Left lung (tissue), 10 donors: Measurements from ENCODE around the gene PAQR6. TPM values are rescaled to one million over a fixed set of nuclear protein-coding genes. Genes with fewer than 3 reads are reported as not detected.
"Not testable (repeated sequence)": the region's sequence is repeated elsewhere in the genome, so short reads cannot be mapped to it uniquely, and the experiment has no call there.

ENCODE experiments used
- ATAC-seq: fragments of 200-7000 bp; cut with Tn5 transposase; one replicate; pipeline ENCODE4 v1.9.1; 2020; ENCODE audit warnings: moderate library complexity
- DNase-seq, 4 donors: peaks; one replicate each; pipeline ENCODE4 v3.0.0-alpha.2; 2013 to 2020
- H3K27ac ChIP-seq, 2 donors: fragments of 200-600 bp; sonication (generic) in 1 of 2; one replicate each; pipeline versions ENCODE4 v1.5.0 to v1.8.0; 2020 to 2021
- H3K27me3 ChIP-seq, 2 donors: fragments of 200-600 bp; sonication (generic) in 1 of 2; one replicate each; pipeline versions ENCODE4 v1.5.0 to v1.8.0; 2020 to 2021
- H3K36me3 ChIP-seq, 2 donors: fragments of 200-600 bp; sonication (generic) in 1 of 2; one replicate each; pipeline versions ENCODE4 v1.5.0 to v1.8.0; 2020 to 2021
- H3K4me1 ChIP-seq, 2 donors: fragments of 200-600 bp; one replicate each; pipeline ENCODE4 v1.8.0; 2021
- H3K4me3 ChIP-seq, 2 donors: fragments of 200-600 bp; sonication (generic) in 1 of 2; one replicate each; pipeline versions ENCODE4 v1.5.0 to v1.8.0; 2020 to 2021; ENCODE audit warnings: mild to moderate bottlenecking in 1 of 2
- H3K9me3 ChIP-seq, 2 donors: fragments of 200-600 bp; sonication (generic) in 1 of 2; one replicate each; pipeline versions ENCODE4 v1.5.0 to v1.8.0; 2020 to 2021
- CTCF ChIP-seq, 2 donors: fragments of 200-600 bp; sonication (generic) in 1 of 2; IDR thresholded peaks; one replicate each; pipeline versions ENCODE4 v1.5.0 to v1.8.0; 2021; ENCODE audit warnings: antibody characterized with exemption in 2 of 2
- intact Hi-C, 2 donors: fragments of 100-400 bp; cut with DNase I; formaldehyde crosslinking; loops; one replicate each; pipeline versions ENCODE4 v1.11.2 to v1.14.2; 2022
- polyA plus RNA-seq, 6 donors: library from polyadenylated mRNA; unstranded; fragments of 120-200 nt; gene quantifications; one replicate each; pipeline ENCODE4 v1.2.1, GENCODE V29; 2013; ENCODE audit not compliant: insufficient read length in 6 of 6
- total RNA-seq, 2 donors: library from RNA; stranded (reverse); fragmentation: NEBNext Ultra II Directional; extraction: Animal tissue kit (Norgen Biotek cat#: 25700); gene quantifications; one replicate each; pipeline ENCODE4 v1.2.1, GENCODE V29; 2021
- donor health status: DM: no; HTN: yes; CAD: no.
- donor health status: DM: no; HTN: no; CAD: no.

Gene PAQR6
- total and polyA plus RNA-seq, 8 donors = 1.4 to 4.0 (median 3.0) TPM

DNA sequence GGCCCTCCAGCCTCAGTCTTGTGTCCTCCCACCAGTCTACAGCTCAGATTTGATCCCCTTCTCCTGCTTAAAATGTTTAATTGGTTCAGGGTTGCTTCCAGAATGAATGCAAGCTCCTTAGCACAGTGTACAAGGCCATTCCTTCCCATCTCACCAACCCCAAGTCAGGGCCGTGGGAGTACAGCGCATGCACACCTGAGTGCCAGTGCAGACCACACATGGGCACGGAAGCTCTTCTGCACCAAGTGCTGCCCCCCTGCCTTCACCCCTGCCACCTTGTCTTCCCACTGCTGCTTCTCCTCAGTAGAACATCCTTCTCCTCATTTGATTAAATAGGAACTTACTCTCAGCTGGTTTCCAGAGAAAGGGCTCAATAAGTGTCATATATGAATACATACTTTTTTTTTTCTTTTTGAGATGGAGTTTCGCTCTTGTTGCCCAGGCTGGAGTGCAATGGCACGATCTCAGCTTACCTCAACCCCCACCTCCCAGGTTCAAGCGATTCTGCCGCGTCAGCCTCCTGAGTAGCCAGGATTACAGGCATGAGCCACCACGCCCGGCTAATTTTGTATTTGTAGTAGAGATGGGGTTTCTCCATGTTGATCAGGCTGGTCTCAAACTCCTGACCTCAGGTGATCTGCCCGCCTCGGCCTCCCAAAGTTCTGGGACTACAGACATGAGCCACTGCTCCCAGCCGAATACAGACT is 25.7 kb downstream of the PAQR6 start:
- ATAC-seq (no peak), DNase-seq (no peak)
- H3K4me1 ChIP-seq = peaks cover 11 to 35% of the 10 kb centered on the region in 2 donors
- no peaks in the 10 kb centered on the region for H3K27me3 ChIP-seq
- intact Hi-C loops = loop anchor here in 1 of 2 donors (5.0 kb wide), 2 partner anchors 75 to 130 kb away; no protein-coding TSS in a partner anchor
- no peak for TF ChIP-seq CTCF (IDR thresholded peaks at IDR 0.05)
- H3K9me3 ChIP-seq = no peaks in the 10 kb centered on the region
- peaks cover 0 to 55% of the 10 kb centered on the region in 2 donors for H3K36me3 ChIP-seq
- H3K27ac ChIP-seq = no peak overlapping the region
- H3K4me3 ChIP-seq = no peak overlapping the region

- Histone ChIP-seq H3K27me3 (no peaks in the 10 kb centered on the region), H3K4me1 (peaks cover 11 to 50% of the 10 kb centered on the region in 2 donors), H3K27ac (no peak overlapping the region), H3K36me3 (peaks cover 0 to 47% of the 10 kb centered on the region in 2 donors), H3K4me3 (no peak overlapping the region), H3K9me3 (no peaks in the 10 kb centered on the region)
- DNase-seq = no peak
- no peak for TF ChIP-seq CTCF (IDR thresholded peaks at IDR 0.05)
- intact Hi-C loops = loop anchor here in 1 of 2 donors (5.0 kb wide), 2 partner anchors 73 to 128 kb away; no protein-coding TSS in a partner anchor
- ATAC-seq = no peak
These were observed 27.6 kb downstream of the PAQR6 start for GRCh38 chr1:156220226-156220625.

DNA sequence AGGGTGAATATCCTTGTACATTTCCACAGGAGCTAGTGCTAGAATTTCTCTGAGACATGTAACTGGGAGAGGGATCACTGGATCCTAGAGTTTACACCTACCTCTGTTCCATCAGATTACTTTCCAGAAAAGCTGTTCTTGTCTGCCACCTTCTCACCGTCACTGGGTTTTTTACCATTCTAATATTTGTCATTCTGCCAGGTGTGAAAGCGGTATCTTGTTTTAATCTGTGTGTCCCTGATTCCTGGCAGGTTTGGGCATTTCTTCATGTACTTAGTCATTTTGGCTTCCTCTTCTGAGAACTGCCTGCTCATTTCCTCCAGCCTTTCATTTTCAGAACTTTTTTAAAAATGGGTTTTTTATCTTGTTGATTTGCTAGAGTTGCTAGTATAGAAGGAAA is 30.0 kb downstream of the PAQR6 start:
- no peak for ATAC-seq
- DNase-seq = no peak
- peaks cover 0 to 37% of the 10 kb centered on the region in 2 donors for H3K36me3 ChIP-seq
- no peak for TF ChIP-seq CTCF (IDR thresholded peaks at IDR 0.05)
- intact Hi-C loops = no loop called here
- H3K27ac ChIP-seq = peak overlapping the region; percentile 49 to 86
- no peaks in the 10 kb centered on the region for H3K27me3 ChIP-seq
- peak overlapping the region in 1 of 2 donors; percentile 1 for H3K4me3 ChIP-seq
- H3K4me1 ChIP-seq = peaks cover 18 to 63% of the 10 kb centered on the region in 2 donors
- no peaks in the 10 kb centered on the region for H3K9me3 ChIP-seq

GRCh38 chr1:156216361-156217086 is 31.3 kb downstream of the PAQR6 start:
- H3K9me3 ChIP-seq, H3K4me3 ChIP-seq, ATAC-seq, H3K27me3 ChIP-seq, intact Hi-C loops: not testable (repeated sequence)
- peak in 1 of 4 donors; percentile 78 for DNase-seq
- Histone ChIP-seq H3K36me3 (peaks cover 0 to 27% of the 10 kb centered on the region in 2 donors), H3K27ac (peak overlapping the region in 1 of 2 donors; percentile 86), H3K4me1 (peaks cover 18 to 68% of the 10 kb centered on the region in 2 donors)

DNA sequence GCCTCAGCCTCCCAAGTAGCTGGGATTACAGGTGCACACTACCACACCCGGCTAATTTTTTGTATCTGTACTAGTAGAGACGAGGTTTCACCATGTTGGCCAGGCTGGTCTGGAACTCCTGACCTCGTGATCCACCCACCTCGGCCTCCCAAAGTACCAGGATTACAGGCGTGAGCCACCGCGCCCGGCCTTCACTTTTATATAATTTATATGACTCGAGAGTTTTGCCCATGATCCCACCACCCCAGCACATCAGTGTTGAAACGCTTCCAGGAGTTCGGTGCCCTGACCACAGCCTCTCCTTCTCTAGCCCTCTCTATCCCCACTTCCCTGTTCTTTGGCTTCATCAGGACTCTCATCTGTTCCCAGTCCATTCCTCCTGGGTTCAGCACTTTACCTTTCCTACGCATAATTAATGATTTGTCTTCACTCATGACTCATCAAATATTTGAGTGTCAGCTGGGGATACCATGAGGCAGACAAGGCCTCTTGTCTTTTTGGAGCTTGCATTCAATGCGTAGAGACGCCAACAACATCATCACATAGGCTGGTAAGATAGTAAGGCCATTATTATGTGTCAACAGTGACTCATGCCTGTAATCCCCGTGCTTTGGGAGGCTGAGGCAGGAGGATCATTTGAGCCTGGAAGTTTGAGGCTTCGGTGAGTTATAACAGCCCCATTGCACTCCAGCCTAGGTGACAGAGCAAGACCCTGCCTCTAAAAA is 33.7 kb downstream of the PAQR6 start:
- Histone ChIP-seq H3K27me3 (no peaks in the 10 kb centered on the region), H3K4me3 (peak overlapping the region; percentile 62 to 67), H3K9me3 (no peaks in the 10 kb centered on the region), H3K36me3 (peaks cover 0 to 34% of the 10 kb centered on the region in 2 donors), H3K4me1 (peaks cover 18 to 63% of the 10 kb centered on the region in 2 donors), H3K27ac (peak overlapping the region in 1 of 2 donors; percentile 98)
- ATAC-seq (no peak), DNase-seq (no peak)
- intact Hi-C loops = no loop called here
- TF ChIP-seq CTCF (IDR thresholded peaks at IDR 0.05) = no peak
